Activated CD4-positive, alpha-beta T cell treated with anti-CD3 and anti-CD28 coated beads, Interleukin-2, amount 50 U/mL, for 1 hour (primary cell): ENCODE measurements around the gene MSI2.

Experiments
- DNase-seq: peaks from one replicate; pipeline ENCODE4 v3.0.0-alpha.2; 2020

MSI2 gene

DNA sequence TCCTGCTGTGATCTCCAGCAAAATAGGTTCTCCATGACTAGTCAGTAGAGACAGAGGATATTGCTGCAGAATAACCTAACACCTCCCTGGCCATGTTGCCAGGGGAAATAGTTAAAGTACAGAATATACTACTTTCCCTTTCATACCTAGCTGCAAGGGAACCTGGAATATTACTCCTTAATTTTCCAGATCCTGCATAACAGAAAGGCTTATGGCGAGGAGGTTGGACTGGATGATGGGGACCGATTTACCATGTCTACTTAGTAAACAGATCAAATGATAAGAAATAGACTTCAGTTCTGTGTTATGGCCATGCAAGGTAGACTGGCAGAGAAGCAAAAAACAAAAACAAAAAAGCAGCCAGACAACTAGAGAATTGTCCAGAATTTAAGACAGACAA, 117.4 kb downstream of the MSI2 start:
- no peak for DNase-seq

DNA sequence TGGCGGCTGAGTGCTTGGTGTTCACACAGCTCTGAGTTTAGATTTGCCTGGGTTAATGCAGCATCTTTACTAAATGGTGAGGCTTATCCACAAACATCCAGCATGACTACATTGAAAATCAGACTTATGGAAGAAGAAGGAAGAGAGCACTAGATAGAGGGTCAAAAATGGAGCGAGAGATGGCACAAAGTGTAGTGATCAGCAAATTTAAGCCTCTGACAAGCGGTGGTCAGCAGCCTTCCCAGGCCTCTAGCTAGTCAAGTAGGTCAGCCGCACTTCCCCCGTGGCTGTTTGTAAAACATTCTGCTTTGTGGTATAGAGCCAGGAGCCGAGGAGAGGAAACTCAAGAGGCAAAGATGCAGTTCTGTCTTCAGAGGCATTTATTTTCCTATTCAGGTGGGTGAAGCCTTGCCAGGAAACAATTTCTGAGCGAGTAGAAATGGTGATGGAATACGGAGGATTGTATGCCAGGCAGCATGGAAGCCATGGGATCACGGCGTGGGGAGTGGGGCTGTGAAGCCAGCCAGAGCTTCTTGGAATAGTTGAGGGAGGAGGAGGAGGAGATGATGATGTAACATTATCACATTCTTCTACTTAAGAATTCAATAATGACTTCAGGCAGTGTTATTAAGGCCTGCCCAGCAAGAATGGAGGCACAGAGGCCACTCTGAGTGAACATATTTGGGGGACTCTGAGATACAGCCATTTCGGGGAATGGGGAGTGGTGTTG, 118.9 kb downstream of the MSI2 start:
- no peak for DNase-seq

DNA sequence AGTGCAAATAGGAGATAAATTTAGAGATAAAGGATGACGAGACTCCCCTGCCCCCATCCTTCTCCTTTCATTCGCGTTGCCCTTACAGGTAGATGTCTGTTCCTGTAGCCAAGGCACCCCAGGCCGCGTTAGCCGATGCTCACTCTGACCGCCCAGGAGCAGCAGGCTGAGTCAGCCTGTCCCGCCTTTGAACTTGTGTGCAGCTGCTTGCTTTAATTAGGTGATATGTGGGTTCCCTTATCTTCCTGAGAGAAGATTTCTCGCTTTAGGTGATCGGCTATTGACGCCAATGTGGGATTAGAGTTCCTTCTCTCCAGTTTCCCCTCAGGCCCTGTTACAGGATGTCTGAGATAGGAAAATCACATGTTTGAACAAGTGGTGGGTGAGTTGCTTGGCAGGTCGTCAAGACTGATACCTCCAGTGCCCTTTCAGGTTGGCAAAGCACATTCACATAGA, 119.5 kb downstream of the MSI2 start:
- no peak for DNase-seq

DNA sequence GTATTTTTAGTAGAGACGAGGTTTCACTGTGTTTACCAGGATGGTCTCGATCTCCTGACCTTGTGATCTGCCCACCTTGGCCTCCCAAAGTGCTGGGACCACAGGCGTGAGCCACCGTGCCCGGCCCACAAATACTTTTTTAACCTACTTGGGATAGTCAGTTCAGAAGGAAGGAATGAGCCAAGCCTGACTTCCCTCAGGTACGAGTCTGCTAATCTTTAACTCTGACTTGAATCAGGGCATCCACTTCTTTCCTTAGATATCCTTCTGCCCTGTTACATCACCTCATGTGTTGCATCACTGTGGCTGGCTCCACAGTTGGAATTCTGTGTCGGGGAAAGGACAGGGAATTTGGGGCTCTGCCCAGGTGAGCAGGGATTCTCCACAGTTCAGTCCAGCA, 120.8 kb downstream of the MSI2 start:
- no peak for DNase-seq

DNA sequence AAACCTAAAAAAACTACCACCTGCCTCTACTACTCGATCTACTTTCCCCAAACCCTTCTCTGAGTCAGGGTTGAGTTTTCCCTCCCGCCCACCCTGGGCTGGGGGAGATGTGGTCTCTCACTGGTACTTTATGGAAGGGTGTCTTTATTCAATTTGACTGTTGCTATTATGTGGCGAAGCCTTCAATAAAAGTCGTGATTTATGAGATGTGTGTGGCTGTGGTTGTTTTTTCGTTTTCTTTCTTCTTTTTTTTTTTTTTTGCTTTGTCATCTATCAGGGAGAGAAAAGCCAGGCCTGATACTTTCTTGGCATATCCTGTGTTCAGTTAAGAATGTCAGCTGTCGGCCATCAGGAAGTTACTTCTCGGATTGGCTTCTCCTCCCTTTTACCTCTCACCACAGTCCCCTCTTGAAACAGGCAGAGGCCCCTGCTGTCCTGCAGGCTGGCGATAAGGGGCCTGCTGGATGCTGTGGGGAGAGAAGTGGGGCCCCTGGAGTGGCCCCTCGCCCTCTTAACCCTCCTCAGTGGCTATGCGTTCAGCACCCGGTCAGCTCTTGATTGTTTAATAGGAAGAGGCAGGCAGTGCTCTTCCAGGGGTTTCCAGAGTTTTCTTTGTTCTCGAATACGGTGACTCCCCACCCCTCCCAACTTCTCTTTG, 123.0 kb downstream of the MSI2 start:
- DNase-seq: no peak

DNA sequence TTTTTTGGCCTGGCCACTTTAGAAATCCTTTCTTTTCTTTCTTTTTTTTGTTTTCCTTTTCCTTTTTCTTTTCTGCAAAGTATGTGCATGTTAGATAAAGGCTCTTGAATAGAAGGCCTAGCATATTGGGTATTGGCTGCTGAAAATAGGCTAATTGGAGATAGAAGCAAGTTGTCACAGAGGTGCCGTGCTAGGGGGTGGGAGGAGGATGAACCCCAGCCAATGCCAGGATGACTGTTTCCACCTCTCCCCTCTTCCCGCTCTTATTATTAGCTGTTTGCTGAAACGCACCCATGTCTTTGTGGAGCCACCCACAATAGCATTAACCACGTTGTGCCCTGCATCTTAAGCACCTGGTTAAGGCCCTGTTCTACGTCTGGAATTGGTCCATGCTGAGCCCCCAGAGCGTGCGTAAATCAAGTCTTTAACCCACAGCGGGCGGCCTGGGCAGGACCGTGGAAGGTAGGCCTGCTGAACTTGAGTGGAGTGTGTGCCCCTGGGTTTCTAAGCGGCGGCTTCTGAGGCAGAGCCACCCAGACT, 123.6 kb downstream of the MSI2 start:
- no peak for DNase-seq

DNA sequence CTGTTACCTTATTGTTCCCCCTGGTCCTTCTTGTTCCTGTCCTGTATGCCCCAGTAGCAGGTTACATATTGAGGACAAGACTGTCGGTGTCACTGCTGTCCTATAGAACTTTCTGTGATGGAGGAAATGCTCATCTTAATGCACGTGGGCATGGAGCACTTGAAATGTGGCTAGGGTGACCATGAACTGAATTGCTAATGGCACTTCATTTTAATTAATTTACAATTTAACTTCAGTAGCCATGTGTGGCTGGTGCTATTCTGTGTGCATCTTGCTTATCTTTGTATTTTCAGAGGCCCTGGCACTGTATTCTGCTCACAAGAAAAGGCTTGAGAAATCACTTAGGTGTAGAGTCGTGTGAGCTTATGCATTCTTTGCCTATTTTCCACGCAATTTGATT, 125.2 kb downstream of the MSI2 start:
- DNase-seq: no peak

DNA sequence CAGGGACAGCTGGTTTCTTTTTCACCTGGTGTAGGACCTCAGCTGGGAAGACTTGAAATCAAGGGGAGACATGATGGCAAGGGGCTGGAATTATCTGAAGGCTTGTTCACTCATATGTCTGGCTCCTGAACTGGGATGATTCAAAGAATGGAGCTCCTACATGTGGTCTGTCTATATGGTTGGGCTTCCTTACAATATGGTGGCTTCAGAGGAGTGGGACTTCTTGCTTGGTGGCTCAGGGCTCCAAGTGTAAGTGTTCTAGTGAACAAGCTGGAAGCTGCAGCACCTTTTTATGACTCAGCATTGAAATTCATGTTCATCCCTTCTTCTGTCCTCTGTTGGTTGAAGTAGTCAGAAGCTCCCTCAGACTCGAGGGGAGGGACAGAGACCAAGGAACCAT, 127.9 kb downstream of the MSI2 start:
- DNase-seq: no peak

DNA sequence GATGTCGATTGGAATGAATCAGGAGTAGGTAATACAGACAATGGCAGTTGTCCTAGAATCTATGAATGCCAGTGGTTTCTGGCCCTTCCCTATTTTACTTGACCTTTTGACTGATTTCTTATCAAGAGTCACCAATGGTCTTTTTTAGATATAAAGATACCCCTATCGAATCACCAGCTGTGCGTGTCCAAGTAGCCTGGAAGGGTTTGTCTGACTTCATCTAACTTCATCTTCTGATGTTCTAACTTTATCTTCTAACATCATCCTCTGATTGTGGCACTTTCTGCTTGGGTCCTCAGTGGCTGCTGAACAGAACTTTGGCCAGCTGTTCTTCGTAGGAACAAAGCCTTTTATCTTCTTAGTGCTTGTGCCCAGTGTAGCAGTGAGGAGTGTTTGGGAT, 129.7 kb downstream of the MSI2 start:
- DNase-seq: no peak

DNA sequence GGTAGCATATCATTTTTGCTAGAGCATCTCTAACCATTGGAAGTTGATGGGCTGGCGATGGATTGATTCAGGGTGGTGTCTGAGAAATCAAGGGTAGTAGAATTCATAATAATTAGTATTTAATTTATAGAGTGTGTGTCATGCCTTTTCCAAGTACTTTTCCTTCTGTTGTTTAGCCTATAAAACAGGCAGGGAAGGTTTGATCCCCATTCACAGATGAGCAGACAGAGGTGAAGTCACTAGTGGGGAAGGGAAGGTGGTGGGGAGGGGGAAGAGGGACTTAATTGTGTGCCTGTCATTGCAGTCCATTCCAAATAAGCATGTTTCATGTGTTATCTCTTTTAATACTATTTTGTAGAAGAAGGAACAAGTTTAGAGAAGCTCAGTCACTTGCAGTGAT, 131.3 kb downstream of the MSI2 start:
- DNase-seq: no peak

DNA sequence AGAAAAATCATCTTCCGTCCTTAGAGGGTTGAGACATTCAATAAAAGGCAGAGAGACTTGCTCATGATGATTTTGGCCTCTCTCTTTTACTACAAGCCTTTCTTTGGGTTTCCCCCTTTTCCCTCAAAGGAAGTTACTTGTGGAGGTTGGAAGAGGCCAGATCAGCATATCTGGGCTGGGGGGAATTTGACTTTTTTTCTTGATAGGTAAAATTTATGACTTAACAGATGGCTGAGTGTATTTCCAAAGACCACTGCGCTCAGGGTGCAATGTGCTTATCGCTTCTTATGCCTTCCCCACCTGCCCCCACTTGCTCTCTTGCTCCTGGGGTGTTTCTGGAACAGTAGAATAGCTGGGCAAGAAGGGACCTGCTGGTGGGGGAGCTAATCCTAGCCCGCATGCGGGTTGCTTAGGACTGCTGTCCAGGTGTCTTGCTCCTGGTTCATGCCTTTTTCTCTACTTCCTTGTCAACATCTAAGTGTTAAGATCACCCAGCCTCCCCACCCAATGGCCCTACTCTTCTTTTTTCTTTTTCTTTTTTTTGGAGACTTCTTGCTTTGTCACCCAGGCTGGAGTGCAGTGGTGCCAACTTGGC, 131.9 kb downstream of the MSI2 start:
- DNase-seq: no peak

DNA sequence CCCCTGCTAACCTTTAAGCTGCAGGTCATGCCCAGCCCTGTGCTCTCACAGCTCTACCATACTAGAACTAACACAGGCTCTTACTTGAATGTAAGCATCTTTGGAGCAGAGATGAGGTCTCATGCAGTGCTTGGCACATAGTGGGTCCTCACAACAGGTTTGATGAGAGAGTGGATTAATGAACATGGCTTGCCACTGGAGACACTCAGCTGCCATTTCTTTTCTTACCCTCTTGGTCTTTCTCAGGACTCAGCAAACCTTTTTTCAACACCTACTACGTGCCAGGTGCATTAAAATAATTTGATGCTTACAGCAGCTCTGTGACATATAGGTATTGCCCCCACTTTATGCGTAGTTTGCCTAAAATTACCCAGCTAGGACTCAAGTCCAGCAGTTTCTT, 133.2 kb downstream of the MSI2 start:
- DNase-seq: no peak

DNA sequence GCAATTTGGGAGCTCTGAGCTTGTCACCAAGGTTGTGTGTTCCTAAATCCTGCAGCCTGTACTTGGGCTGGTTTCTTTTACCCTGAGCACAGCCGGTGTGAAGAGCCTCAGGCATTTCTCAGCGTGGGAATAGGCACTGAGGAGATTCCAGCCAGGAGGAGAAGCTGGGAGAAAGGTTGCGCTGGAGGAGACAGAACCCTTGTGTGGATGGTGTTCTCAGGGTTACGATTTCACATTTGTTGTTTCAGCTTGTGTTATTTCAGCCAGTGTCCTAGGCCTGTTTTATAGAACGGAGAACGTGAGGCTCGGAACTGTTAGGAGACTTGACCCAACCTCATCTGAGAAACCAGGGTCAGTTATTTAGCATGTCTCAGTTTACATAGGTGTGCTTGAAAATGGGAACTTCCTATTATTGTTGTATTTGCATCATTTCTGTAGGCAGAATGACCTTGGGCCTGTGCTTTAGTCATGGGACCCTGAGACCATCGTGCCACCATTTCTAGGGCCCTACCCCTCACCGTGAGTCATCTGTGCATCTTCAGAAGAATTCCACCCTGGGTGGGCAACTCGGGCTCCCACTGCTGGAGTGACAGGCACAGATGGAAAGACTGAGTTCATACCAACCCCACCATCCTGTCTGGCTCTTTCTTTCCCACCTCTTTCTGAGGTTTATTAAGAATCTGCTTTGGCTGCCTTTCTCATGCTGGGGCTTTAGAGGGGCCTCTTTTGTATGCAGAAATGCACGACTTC, 134.9 kb downstream of the MSI2 start:
- DNase-seq: no peak

DNA sequence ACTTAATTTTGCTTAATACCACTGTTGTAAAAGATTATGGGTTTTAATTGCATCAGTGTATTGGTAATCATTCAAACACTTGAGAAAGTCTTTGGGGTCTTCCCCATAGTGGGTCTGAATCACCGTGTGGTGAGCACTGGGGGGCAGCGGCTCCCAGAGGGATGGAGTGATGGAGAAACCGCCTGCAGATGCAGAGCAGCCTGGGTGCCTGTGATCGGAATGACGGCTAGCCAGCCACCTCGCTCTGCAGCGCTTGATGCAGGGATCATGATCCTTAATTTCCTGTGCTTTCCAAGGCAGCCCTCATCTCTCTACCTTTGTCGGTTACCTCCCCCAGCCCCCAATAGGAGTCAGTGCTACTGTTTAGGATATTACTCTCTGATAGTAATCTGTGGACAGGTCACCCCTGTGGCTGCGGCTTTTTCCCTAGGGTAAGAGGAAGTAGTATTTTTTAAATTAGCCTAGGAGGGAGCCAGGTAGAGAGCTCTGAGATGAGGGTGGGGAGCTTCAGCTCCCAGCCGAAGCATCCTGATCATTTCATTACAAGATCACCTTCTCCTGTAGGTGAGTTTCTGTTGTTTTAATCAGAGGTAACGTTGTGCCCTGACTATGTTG, 135.6 kb downstream of the MSI2 start:
- DNase-seq: no peak

DNA sequence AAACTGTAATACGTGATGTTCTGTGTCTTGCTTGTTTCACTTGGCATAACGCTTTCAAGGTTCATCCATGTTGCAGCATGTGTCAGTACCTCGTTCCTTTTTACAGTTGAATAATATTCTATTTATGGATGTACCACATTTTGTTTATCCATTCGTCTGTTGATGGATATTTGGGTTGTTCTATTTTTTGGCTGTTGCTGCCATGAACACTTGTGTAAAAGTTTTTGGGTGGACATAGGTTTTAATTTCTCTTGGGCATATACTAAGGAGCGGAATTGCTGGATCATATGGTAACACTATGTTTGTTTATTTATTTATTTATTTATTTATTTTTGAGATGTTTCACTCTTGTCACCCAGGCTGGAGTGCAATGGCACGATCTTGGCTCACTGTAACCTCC, 137.0 kb downstream of the MSI2 start:
- DNase-seq: no peak

DNA sequence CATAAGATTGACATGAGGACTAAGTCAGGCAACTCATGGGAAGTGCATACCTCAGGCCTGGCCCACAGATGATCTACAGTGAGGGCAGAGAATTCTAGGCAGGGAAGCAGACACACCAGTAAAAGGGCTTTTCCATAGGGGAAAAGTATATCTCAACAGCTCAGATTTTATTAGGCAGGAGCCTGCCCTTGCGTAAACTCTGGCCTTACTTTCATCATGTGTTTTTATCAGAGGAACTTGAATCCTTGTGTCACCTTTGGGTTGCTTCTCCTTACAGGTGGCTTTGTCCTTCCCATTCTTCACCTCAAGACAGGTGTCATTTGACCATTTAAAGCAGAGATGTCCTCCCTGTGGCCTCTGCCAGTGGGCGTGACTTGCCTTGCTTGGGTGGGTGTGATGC, 138.1 kb downstream of the MSI2 start:
- no peak for DNase-seq

DNA sequence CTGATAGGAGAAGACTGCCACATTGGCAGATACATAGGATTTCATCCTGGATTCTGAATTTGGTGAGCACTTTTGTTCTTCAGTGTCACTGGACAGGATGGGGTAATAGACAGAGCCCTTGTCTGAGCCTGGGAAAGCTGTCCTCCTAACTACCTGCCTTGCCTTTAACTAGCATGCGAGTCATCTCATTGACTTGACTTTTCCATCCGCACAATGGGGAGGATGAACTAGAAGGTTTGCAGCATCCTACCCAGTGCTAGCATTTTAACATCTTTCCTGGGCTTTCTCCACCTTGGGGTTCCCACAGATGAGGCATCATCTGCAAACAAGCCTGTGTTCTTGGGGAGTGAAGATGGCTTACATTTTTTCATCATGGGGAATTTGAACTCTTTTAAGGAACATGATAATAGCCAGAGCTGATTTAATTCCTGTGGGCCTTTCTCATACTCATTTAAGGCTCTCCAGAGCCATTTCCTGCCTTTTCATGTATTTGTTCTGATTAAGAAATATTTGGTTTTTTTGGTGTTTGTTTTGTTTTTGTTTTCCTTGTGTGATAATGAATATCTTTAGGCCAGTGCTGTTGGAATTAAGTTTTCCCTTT, 139.5 kb downstream of the MSI2 start:
- no peak for DNase-seq

DNA sequence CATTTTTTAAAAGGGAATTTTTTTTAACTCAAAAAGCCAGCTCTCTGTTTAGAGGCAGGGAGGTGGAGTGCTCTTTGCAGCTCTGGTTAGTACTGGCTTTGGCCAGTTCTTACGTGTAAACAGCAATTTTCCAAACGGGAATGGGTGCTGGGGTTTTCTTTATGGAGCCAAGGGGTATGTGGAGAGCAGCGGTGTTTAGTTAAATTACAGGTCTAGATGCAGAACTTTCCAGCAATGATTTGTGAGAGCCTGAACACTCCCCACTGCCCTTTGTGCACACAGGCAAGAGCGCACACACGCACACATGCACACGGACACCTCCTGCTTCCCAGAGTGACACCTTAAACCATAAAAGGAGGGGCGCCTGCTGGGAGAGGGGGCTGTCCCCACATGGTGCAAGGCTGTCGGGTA, 140.2 kb downstream of the MSI2 start:
- DNase-seq: no peak

DNA sequence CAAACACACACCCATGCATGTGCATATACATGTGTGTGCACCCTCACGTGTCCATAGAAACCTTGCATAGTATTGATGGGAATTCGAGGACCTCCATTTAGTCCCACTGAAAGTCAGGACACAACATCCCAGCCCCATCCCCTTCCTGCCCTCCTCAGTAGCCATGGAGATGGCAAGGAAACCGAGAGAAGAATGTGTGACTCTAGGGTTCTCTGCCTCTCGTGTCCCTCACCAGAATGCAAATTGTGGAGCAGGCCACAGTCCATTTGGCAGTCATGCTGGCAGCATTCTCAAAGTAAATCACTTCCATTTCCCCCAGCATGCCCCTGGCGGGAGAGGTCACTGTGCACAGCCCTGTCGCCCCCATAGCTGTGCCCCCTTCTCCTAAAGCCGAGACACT, 141.1 kb downstream of the MSI2 start:
- no peak for DNase-seq

DNA sequence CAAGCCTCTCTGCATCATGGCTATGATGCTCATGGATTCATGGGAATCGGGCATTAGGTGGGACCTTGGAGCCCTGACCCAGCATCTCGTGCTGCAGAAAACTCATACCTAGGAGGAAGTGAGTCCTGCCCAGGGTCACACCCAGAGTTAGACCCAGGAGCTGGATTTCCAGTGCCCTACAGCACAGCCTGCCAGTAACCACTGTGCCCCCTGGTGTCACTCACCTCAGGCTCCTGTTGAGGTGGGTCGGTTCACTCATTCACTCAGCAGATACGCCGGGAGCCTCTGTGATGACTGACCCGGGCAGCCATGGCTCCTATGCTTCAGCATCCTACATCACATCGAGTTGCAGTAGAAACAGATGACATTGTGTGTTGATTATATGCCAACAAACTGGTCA, 143.4 kb downstream of the MSI2 start:
- DNase-seq: no peak

DNA sequence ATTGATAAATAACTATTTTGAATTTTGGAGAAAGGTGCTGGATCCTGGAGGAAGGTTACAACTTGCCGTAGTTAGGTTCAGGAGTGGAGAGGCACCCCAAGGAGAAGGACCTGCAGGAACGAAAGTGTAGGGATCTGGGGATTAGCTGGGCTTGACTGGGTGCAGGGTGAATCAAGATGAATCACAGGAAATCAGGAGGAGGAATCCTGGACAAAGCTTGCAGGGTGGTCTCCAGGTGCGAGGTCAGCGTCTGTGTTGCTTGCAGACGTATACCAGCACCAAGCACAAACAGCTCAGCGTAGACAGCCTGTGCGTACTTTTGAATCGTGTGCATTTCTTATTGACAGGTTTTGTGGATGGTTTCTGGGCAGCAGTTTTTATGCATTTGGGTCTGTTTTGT, 144.3 kb downstream of the MSI2 start:
- no peak for DNase-seq
